Muscle of arm (tissue), 14 donors: ENCODE results near the gene COA3. TPM values are rescaled to one million over a fixed set of nuclear protein-coding genes. Genes with fewer than 3 reads are reported as not detected.

Source experiments
- DNase-seq: peaks from one replicate; pipeline ENCODE4 v3.0.0-alpha.2; 2013
- long read RNA-seq, 11 donors: transcript quantifications; one replicate each; lab custom pipeline, GENCODE V29; 2026
- polyA plus RNA-seq, 12 donors: library from polyadenylated mRNA; unstranded; fragments of 120-200 nt; gene quantifications; one replicate each; pipeline ENCODE4 v1.2.1, GENCODE V29; 2013; ENCODE audit not compliant: insufficient read length in 12 of 12

The COA3 gene, protein sequence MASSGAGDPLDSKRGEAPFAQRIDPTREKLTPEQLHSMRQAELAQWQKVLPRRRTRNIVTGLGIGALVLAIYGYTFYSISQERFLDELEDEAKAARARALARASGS
- polyA plus RNA-seq: 10 to 100 TPM in 11 of 12 donors, not detected in 1; 45.3 to 64.9 (median 56.4) TPM
- long read RNA-seq, donor 1, transcript COA3-201 (2 exons, 771 nt): major isoform, 96 of 96 reads
- long read RNA-seq, donor 1, partial matches to known transcripts: 0 of 96 reads
- long read RNA-seq, donor 1, other reads (novel, unspliced or antisense): 0 of 96 reads
- long read RNA-seq, donor 2, transcript COA3-201 (2 exons, 771 nt): major isoform, 61 of 61 reads
- long read RNA-seq, donor 2, partial matches to known transcripts: 0 of 61 reads
- long read RNA-seq, donor 2, other reads (novel, unspliced or antisense): 0 of 61 reads
- long read RNA-seq, donor 3, transcript COA3-201 (2 exons, 771 nt): major isoform, 27 of 27 reads
- long read RNA-seq, donor 3, partial matches to known transcripts: 0 of 27 reads
- long read RNA-seq, donor 3, other reads (novel, unspliced or antisense): 0 of 27 reads
- long read RNA-seq, donor 4, transcript COA3-201 (2 exons, 771 nt): major isoform, 15 of 15 reads
- long read RNA-seq, donor 4, partial matches to known transcripts: 0 of 15 reads
- long read RNA-seq, donor 4, other reads (novel, unspliced or antisense): 0 of 15 reads
- long read RNA-seq, donor 5, transcript COA3-201 (2 exons, 771 nt): major isoform, 83 of 83 reads
- long read RNA-seq, donor 5, partial matches to known transcripts: 0 of 83 reads
- long read RNA-seq, donor 5, other reads (novel, unspliced or antisense): 0 of 83 reads
- long read RNA-seq, donor 6, transcript COA3-201 (2 exons, 771 nt): major isoform, 17 of 17 reads
- long read RNA-seq, donor 6, partial matches to known transcripts: 0 of 17 reads
- long read RNA-seq, donor 6, other reads (novel, unspliced or antisense): 0 of 17 reads
- long read RNA-seq, donor 7, transcript COA3-201 (2 exons, 771 nt): major isoform, 21 of 21 reads
- long read RNA-seq, donor 7, partial matches to known transcripts: 0 of 21 reads
- long read RNA-seq, donor 7, other reads (novel, unspliced or antisense): 0 of 21 reads
- long read RNA-seq, donor 8, transcript COA3-201 (2 exons, 771 nt): major isoform, 67 of 67 reads
- long read RNA-seq, donor 8, partial matches to known transcripts: 0 of 67 reads
- long read RNA-seq, donor 8, other reads (novel, unspliced or antisense): 0 of 67 reads
- long read RNA-seq, donor 9, transcript COA3-201 (2 exons, 771 nt): major isoform, 37 of 37 reads
- long read RNA-seq, donor 9, partial matches to known transcripts: 0 of 37 reads
- long read RNA-seq, donor 9, other reads (novel, unspliced or antisense): 0 of 37 reads
- long read RNA-seq, donor 10, transcript COA3-201 (2 exons, 771 nt): major isoform, 45 of 45 reads
- long read RNA-seq, donor 10, partial matches to known transcripts: 0 of 45 reads
- long read RNA-seq, donor 10, other reads (novel, unspliced or antisense): 0 of 45 reads
- long read RNA-seq, donor 11, transcript COA3-201 (2 exons, 771 nt): major isoform, 36 of 36 reads
- long read RNA-seq, donor 11, partial matches to known transcripts: 0 of 36 reads
- long read RNA-seq, donor 11, other reads (novel, unspliced or antisense): 0 of 36 reads

DNA sequence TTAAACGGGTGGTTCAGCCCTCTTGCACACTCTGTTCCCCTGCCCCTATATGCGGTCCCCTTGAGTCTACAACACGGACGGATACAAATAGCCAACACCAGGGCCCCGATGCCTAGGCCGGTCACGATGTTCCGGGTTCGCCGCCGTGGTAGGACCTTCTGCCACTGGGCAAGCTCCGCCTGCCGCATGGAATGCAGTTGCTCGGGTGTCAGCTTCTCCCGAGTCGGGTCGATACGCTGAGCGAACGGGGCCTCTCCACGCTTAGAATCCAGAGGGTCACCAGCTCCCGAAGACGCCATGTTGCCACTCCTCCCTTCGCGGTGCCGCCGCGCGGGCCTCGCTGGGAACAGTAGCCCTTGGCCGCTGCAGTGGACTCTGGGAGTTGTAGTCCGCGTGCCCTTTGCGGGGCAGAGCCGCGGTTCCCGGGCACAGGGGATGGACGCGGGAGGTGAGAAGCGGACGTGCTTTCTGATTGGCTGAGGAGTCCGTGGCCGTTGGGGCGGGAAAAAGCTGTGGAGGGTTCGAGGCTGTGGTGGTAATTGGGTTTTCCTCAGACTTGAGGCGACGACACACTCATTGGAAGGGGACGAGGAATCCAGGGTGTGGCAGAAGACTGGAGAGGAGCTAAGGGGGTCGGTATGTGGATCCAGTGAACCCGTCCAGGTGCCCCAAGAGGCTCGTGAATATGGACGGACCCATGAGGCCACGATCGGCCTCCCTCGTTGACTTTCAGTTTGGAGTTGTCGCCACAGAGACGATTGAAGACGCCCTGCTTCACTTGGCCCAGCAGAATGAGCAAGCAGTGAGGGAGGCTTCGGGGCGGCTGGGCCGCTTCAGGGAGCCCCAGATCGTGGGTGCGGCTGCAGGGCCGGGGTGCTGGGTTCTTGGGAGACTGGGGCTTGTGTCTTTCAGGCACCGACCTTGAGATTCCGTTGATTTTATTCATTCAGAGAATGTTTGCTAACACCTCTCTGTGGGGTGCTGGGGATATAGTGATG, at the start of gene COA3, which contains the start of gene CNTD1:
Gene COA3 (minus strand): TSS at position 322 of the 998 bp plus-strand sequence. CDS start 23 bp downstream, at position 299.
Gene CNTD1 (plus strand): TSS at position 479 of the 998 bp plus-strand sequence. CDS start 207 bp downstream, at position 686.
- peak; percentile 85 for DNase-seq

DNA sequence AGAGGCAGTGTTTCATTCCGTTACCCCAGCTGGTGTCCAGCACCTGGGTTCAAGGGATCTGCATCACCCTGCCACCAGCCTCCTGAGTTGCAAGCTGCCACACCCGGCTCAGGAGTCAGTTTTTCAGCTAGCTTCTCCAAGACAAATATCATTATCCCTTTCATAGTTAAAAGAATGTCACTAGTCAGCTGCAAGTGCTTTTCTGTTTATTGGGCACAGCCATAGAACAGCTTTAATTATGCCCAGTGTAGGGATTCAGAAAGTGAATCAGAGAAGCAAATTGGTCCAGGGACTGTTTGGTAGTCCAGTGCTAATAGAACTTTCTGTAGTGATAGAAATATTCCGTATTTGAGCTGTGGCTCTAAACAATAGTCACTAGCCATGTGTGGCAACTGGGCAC, 49.6 kb upstream of the COA3 start:
- no peak for DNase-seq

DNA sequence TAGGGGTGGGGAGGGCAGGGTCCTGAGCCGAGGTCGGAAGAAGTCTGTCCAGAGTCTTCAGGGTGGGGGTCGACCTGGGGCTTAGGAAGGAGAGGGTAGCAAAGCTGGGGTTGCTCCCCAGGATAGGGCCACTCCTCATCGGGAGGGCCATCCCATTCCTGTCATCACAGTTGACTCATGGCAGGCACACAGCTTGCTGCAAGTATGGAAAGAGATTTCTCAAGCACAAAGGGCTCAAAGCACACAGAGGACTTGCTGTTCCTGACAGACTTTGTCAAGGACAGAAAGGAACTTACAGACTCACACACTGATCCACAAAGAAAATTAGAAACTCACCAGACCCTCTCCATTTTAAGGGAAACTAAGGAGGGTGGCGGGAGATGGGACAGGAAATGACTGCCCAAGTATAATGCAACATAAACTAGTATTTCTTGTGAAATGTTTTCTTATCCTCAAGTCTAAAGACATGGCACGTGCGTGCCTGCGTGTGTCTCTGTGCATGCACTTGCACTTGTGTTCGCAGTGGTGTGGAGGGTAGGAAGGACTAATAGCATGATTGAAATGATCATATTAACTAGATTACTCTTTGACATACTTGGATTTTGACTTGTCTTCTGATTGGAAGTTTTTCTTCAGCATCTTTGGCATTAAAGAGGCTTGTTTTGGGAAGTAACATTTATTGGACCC, 48.2 kb upstream of the COA3 start:
- no peak for DNase-seq

DNA sequence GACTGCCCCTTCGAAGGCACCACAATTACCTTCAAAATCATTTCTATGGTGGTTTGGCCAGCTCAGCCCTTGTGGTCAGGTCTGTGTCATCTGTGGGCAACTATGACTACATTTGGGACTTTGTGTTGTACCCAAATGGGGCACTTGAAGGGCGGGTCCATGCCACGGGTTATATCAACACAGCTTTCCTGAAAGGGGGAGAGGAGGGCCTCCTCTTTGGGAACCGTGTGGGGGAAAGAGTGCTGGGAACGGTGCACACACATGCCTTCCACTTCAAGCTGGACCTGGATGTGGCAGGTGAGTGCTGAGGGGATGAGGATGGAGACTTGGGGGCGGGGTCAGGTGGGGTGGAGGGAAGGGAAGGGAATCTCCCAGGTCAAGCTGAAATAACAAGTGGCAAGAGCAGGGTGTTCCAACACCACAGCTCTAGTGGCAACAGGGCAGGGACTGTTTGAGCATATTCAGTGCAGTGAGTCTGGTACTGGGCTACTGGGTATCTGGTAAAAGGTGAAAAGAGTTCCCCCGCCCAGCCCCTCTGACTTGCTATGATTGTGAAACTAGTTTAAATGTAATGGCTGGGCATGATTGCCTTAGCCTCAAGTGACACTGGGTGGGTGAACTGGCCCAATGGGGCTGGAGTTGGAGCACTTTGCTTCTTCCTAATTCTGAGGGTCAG, 47.6 kb upstream of the COA3 start:
- no peak for DNase-seq

DNA sequence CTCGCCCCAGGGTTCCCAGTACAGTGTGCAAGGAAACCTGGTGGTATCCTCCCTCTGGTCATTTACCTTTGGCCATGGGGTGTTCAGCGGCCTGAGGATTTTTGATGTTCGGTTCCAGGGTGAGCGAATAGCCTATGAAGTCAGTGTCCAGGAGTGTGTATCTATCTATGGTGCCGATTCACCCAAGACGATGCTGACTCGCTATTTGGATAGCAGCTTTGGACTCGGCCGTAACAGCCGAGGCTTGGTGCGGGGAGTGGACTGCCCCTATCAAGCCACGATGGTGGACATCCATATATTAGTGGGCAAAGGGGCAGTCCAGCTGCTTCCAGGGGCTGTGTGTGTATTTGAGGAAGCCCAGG, 47.0 kb upstream of the COA3 start:
- DNase-seq: no peak

DNA sequence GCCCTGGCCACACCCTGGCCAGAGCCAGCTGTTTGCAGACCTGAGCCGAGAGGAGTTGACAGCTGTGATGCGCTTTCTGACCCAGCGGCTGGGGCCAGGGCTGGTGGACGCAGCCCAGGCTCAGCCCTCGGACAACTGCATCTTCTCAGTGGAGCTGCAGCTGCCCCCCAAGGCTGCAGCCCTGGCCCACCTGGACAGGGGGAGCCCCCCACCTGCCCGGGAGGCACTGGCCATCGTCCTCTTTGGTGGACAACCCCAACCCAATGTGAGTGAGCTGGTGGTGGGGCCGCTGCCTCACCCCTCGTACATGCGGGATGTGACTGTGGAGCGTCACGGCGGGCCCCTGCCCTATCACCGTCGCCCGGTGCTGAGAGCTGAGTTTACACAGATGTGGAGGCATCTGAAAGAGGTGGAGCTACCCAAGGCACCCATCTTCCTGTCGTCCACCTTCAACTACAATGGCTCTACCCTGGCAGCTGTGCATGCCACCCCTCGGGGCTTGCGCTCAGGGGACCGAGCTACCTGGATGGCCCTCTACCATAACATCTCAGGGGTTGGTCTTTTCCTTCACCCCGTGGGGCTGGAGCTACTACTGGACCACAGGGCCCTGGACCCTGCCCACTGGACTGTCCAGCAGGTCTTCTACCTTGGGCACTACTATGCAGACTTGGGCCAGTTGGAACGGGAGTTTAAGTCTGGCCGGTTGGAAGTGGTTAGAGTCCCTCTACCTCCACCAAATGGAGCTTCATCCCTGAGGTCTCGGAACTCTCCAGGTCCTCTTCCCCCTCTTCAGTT, 46.5 kb upstream of the COA3 start:
- no peak for DNase-seq

DNA sequence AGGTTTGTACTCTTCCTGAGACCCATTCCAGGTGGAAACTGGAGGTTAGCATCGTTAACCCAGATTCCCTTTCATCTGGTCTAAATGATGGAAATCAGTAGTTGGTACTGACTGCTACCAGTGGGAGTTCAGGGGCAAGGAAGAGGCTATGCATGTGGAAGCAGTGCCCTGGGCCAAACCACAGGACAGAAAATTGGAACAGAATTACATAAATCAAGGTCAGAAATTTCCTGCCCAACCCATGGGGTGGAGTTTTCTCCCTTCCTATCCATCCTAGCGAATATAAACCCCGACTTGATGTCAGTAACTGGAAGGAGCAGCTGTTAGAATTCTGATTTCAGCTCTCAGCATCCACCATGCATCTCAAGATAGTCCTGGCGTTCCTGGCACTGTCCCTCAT, 45.8 kb upstream of the COA3 start, which contains the start of gene AOC2:
Gene AOC2 (plus strand): TSS at position 310 of the 400 bp plus-strand sequence. CDS start 47 bp downstream, at position 357.
- no peak for DNase-seq

DNA sequence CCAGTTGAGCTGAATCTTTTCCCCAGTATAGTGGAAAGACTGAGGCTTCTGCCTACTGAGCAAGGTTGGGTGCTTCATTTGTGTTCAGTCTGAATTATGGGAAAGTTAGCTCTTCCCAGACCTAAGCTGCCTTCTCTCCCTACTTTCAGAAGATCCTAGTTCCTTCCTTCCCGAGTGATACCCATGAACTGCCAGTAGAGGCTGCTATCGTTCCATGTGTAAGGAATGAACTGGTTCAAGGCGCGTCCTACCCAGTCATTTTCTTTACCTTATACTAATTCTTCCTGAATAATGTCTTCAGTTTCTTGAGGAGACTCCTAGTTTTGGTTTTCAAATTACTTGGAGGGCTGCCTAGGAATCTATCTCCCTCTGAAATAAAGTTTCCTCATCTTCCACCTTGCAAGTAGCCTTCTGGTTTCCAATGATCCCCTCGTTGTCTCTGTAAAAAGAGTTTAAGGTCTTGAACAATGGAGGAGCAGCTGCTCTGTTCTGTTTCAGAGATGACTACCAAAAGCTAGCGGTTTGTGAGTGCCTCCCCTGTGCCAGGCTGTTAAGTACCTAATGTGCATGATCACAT, 44.9 kb upstream of the COA3 start:
- DNase-seq: peak; percentile 52

DNA sequence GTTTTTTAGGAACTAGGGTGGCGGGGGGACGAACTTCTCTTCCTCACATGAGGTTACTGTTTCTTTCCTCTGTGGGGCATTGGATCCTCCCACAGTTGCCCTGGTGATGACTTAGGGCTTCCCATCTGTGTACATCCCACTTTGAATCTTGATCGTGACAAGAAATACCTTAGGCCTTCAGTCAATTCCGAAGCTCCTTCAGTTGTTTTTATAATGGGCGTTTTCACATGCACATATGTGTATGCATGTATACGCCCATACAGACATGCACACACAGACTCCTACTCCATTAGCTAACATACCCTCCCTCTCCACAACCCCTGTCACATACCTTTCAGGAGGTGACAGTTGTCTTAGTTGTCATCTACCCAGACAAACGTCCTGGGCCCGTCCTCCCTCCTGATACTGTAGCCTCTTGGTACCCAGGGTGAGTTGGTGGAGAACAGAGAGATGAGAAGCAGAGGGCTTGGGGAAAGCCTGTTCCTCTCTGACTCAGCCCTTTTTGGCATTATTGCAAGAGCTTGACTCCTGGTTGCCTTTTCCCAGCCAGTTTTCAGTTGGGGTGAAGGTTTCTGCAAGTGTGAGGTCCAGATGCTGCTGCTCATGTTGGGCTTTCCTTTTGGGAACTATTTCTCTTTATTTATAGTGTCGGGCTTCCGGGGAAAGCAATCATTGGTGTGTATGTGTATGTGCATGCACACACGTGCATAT, 43.6 kb upstream of the COA3 start:
- DNase-seq: no peak

DNA sequence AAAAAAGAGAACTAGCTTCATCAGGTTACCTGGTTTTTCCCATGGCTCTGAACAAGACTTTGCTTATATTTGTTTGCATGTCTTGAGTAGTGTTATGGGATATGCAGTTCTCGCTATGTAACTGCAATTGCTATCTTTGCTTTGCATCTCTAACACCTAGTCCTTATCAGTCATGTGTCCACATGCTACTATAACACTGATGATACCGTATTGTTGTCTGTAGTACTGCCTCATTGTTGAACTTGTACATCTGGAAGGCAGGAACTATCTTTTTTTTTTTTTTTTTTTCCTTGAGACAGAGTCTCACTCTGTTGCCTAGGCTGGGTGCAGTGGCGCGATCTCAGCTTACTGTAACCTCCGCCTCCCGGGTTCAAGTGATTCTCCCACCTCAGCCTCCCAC, 37.2 kb upstream of the COA3 start:
- DNase-seq: no peak

DNA sequence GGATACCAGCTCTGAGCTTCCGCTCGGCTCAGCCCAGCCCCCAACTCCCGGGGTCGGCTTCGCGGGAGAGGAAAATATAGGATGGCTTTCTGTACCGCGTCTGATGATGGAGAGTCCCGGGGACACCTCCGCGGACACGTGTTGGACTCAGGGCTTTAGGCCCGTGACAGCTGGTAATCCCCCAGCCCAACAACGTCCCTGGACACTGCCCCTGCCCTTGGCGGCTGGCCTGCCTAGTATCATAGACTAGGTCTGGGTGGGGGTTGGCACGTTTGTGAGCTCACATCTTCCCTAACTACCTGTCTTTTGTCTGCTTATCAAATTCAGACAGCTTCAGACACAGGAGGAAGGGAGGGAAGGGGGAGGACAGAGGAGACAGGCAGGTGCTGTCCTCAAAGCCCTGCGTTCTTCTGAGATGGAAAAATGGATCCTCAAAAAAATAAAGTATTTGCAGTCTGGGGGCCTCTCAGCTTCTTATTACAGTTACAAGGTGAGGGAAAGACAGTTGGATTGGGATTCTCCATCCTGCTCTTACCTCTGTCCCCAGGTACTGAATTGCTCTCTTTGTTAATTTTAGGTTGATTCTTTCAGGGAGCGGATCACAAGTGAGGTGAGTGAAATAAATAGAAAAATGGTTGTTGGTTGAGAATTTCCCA, 35.4 kb upstream of the COA3 start:
- DNase-seq: no peak

DNA sequence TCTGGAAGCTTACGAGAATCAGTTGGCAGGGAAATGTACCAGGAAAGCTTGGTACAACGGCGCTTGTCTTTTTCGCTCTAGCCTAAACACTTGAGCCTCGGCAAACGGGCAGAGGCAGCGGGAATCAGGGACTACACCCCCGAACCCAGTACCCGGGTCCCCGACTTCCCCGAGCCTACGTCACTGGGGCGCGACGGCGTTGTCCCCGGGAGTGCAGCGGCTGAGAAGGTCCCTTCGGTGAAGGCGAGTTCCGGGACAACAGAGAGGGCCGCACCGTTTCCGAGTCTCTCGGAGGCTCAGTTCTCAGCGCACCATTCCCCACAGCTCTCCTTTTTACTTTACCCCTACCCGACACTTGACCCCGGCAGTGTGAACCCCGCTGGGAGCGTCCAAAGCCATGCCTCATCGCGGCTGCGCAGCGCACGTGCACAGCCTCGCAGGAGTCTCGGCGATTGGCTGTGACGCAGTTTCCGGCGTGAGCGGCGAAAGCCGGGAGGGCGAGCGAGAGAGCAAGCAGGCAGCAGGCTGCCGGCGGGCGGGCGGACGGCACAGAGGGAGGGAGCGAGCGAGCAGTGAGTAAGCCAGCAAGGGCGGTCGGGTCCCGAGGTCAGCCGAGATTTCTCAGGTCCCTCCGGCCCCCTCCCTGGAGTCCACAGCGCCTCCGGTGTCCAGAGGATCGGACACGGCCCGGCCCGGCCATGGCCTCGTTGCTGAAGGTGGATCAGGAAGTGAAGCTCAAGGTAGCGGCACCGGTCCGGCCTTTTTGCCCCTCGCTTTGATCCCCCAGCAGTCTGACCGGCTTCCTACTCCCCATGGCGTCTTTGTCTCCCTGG, 34.6 kb upstream of the COA3 start, which contains the start of gene PSME3:
Gene PSME3 (plus strand): TSS at position 464 of the 833 bp plus-strand sequence. CDS start 235 bp downstream, at position 699.
- DNase-seq: peak; percentile 91

DNA sequence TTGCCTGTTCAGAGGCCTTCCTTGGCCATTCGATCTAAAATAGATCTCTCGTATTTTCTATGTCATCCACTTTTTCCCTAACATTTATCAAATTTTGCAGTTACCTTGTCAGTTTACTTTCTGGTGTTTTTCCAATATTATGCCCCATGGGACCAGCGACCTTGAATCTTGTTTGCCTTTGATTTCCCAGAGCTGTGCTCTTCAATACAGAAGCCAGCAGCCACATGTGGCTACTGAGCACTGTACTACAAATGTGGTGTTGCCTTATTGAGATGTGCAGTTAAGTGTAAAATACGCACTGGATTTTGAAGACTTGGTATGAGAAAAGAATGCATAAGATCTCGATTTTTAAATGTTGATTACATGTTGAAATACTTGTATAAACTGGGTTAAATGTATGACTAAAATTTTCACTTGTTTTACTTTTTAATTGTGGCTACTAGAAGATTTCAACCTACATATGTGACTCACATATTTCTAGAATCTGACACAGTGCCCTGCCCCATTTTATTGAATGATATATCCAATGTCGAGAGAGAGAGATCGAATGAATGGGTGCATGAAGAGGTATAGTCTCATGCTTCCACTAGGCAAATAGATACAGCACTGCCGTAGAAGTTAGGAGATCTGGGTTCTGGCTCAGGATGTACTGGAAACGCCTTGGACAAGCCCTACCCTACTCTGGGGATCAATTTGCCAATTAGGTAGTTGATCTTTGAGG, 33.9 kb upstream of the COA3 start:
- no peak for DNase-seq

DNA sequence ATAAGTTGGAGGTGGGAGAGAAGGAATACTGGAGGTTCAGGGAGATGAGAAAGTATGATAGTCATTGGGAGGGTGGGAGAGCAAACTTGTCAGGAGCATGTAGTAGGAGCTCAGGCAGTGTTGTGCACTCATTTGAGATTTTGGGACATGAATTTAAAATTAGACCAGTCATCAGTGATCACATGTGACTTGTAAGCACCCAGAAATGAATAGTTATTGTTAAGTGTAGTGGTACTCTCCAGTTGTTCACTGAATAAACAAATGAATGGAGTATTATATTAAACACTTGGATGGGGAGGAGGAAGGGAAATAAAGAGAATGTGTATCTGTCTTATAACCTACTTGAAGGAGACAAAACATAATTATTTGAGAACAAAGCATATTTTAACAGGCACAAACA, 32.5 kb upstream of the COA3 start:
- no peak for DNase-seq
